IMR-90 (cell line): ENCODE results near the gene DTNA. TPM values are rescaled to one million over a fixed set of nuclear protein-coding genes. Genes with fewer than 3 reads are reported as not detected.

ENCODE experiments used
- ATAC-seq: fragments of 200-7000 bp; cut with Tn5 transposase; 2 replicates; pipeline ENCODE4 v1.9.1; 2020; ENCODE audit warnings: low read depth, mild to moderate bottlenecking, moderate library complexity
- BruUV-seq: library from RNA; stranded (reverse); fragments of 400-500 nt; replicated peaks from 2 replicates; lab custom pipeline; 2021; lab: Mats Ljungman, UMichigan
- CTCF ChIA-PET: fragments of 300-600 bp; formaldehyde crosslinking; extraction: SDS; loops from one replicate; lab custom pipeline; 2021; ENCODE audit warnings: antibody characterized with exemption; lab: Yijun Ruan, JAX
- POLR2A ChIA-PET: fragments of 300-600 bp; sonication (Branson Sonifier 250); formaldehyde crosslinking; loops from one replicate; lab custom pipeline; 2022; ENCODE audit warnings: antibody characterized with exemption; ENCODE audit not compliant: unreplicated experiment; lab: Charles Lee
- DNase-seq: peaks from one replicate; pipeline ENCODE4 v3.0.0; 2013
- H2AFZ ChIP-seq: replicated peaks from 2 replicates; pipeline ENCODE3; 2013; ENCODE audit warnings: low read length, mild to moderate bottlenecking; ENCODE audit not compliant: poor library complexity
- H2AK5ac ChIP-seq: 2 replicates; pipeline ENCODE4 v1.6.1; 2013; ENCODE audit warnings: low read depth, low read length, inconsistent platforms
- H2AK9ac ChIP-seq: replicated peaks from 2 replicates; pipeline ENCODE3; 2013; ENCODE audit warnings: mild to moderate bottlenecking, low read depth, low read length, moderate library complexity; ENCODE audit not compliant: poor library complexity
- H2BK120ac ChIP-seq: 2 replicates; pipeline ENCODE4 v1.6.1; 2013; ENCODE audit warnings: low read depth, low read length, inconsistent platforms
- H2BK15ac ChIP-seq: 3 replicates; pipeline ENCODE4 v1.6.1; 2013; ENCODE audit warnings: low read depth, low read length, inconsistent platforms
- H2BK20ac ChIP-seq: 2 replicates; pipeline ENCODE4 v1.6.1; 2013; ENCODE audit warnings: low read depth, mild to moderate bottlenecking, inconsistent platforms, low read length, moderate library complexity
- H2BK5ac ChIP-seq: 2 replicates; pipeline ENCODE4 v1.6.1; 2013; ENCODE audit warnings: mild to moderate bottlenecking, low read depth, low read length, inconsistent platforms; ENCODE audit not compliant: poor library complexity, severe bottlenecking
- H3K14ac ChIP-seq: replicated peaks from 2 replicates; pipeline ENCODE4 v1.6.1; 2013; ENCODE audit warnings: low read depth, low read length, inconsistent platforms
- H3K18ac ChIP-seq: 2 replicates; pipeline ENCODE4 v1.6.1; 2013; ENCODE audit warnings: low read depth, low read length, control low read depth
- H3K23ac ChIP-seq: 2 replicates; pipeline ENCODE4 v1.6.1; 2013; ENCODE audit warnings: low read depth, low read length, inconsistent platforms
- H3K27ac ChIP-seq: 2 replicates; pipeline ENCODE4 v1.5.1; 2013; ENCODE audit warnings: mild to moderate bottlenecking, control low read depth, low read length; ENCODE audit not compliant: insufficient read depth
- H3K27me3 ChIP-seq: 2 replicates; pipeline ENCODE4 v1.6.1; 2013; ENCODE audit warnings: low read length; ENCODE audit not compliant: control insufficient read depth, insufficient read depth
- H3K36me3 ChIP-seq: 2 replicates; pipeline ENCODE4 v1.6.1; 2013; ENCODE audit warnings: low read length, mixed read lengths; ENCODE audit not compliant: control insufficient read depth, insufficient read depth
- H3K4ac ChIP-seq: 2 replicates; pipeline ENCODE4 v1.6.1; 2013; ENCODE audit warnings: low read depth, low read length, inconsistent platforms
- H3K4me1 ChIP-seq: 2 replicates; pipeline ENCODE4 v1.6.1; 2013; ENCODE audit warnings: low read length, mixed read lengths; ENCODE audit not compliant: control insufficient read depth, insufficient read depth
- H3K4me2 ChIP-seq: 2 replicates; pipeline ENCODE4 v1.6.1; 2013; ENCODE audit warnings: low read depth, mild to moderate bottlenecking, control low read depth, low read length, moderate library complexity
- H3K4me3 ChIP-seq: 2 replicates; pipeline ENCODE4 v1.5.1; 2013; ENCODE audit warnings: low read depth, mild to moderate bottlenecking, control low read depth, low read length, moderate library complexity; ENCODE audit not compliant: insufficient read depth
- H3K56ac ChIP-seq: 2 replicates; pipeline ENCODE4 v1.6.1; 2013; ENCODE audit warnings: low read length, inconsistent platforms; ENCODE audit not compliant: insufficient read depth; ENCODE audit errors: extremely low read depth
- H3K79me1 ChIP-seq, 2 experiments: 2 replicates each; pipeline ENCODE4 v1.6.1; 2013; ENCODE audit warnings: low read length in 2 of 2, inconsistent platforms in 1 of 2, low read depth in 1 of 2
- H3K9ac ChIP-seq: 2 replicates; pipeline ENCODE4 v1.6.1; 2013; ENCODE audit warnings: low read depth, low read length, control low read depth
- H3K9me1 ChIP-seq: 2 replicates; pipeline ENCODE4 v1.6.1; 2013; ENCODE audit warnings: low read length, inconsistent platforms; ENCODE audit not compliant: insufficient read depth
- H3K9me3 ChIP-seq: 2 replicates; pipeline ENCODE4 v1.6.1; 2013; ENCODE audit warnings: low read length; ENCODE audit not compliant: control insufficient read depth, insufficient read depth
- H4K20me1 ChIP-seq: 2 replicates; pipeline ENCODE4 v1.6.1; 2013; ENCODE audit warnings: low read length, inconsistent platforms; ENCODE audit not compliant: insufficient read depth
- H4K5ac ChIP-seq: 2 replicates; pipeline ENCODE4 v1.6.1; 2013; ENCODE audit warnings: mild to moderate bottlenecking, low read depth, low read length, control low read depth
- H4K8ac ChIP-seq, 2 experiments: 2 replicates each; pipeline ENCODE4 v1.6.1; 2013; ENCODE audit warnings: low read depth in 2 of 2, low read length in 2 of 2, control low read depth in 1 of 2, inconsistent platforms in 1 of 2
- H4K91ac ChIP-seq: 2 replicates; pipeline ENCODE4 v1.6.1; 2013; ENCODE audit warnings: low read depth, low read length, inconsistent platforms; ENCODE audit not compliant: insufficient read depth
- CHD1 ChIP-seq: IDR thresholded peaks from 2 replicates; pipeline ENCODE4 v1.6.1; 2012; ENCODE audit warnings: low read depth, low read length, improper control_type of control experiment
- MAFK ChIP-seq: IDR thresholded peaks from 2 replicates; pipeline ENCODE4 v1.6.1; 2012; ENCODE audit warnings: low read depth, low read length, improper control_type of control experiment
- WGBS, 2 experiments: methylation state at CpG; one replicate each; pipeline versions ENCODE4 v1.1.5 to v1.1.7; 2013; ENCODE audit warnings: missing lambda C conversion rate in 2 of 2; ENCODE audit not compliant: insufficient read length in 1 of 2; ENCODE audit errors: extremely low coverage in 2 of 2; 5-methylcytosine and 5-hydroxymethylcytosine counted together
- dilution Hi-C: fragments of 300-500 bp; cut with HindIII; formaldehyde crosslinking; loops from one replicate; pipeline ENCODE4 v1.14.3; 2018; ENCODE audit warnings: low sequenced_read_pairs; ENCODE audit not compliant: unreplicated experiment
- in situ Hi-C: fragments of 300-500 bp; cut with MboI; formaldehyde crosslinking; loops from 3 replicates; pipeline ENCODE4 v1.14.3; 2019; ENCODE audit warnings: low sequenced_read_pairs, inconsistent platforms, mixed read lengths
- intact Hi-C: fragments of 100-400 bp; cut with micrococcal nuclease; formaldehyde crosslinking; loops from 2 replicates; pipeline ENCODE4 v1.10.0; 2022
- polyA plus RNA-seq, 3 experiments: library from polyadenylated mRNA; depleted of rRNA; stranded (reverse); fragments of >200 nt; gene quantifications; 2 replicates each; pipeline ENCODE4 v1.2.3, GENCODE V29; 2012; ENCODE audit warnings: low replicate concordance in 1 of 3
- total RNA-seq: library from RNA; depleted of rRNA; stranded (reverse); fragments of >200 nt; gene quantifications from 2 replicates; pipeline ENCODE4 v1.2.3, GENCODE V29; 2012

Gene DTNA
- total and polyA plus RNA-seq, 2 of the 4 experiments (the other 2 are of a cell fraction): 9.5 to 10.8 TPM

GRCh38 chr18:34816183-34816582 lies 106.1 kb downstream of the DTNA start:
- intact Hi-C loops: no loop called here
- no peak overlapping the region for H2BK15ac ChIP-seq
- no peak overlapping the region for H3K56ac ChIP-seq
- H3K27ac ChIP-seq: no peak overlapping the region
- no peak overlapping the region for H4K8ac ChIP-seq
- in situ Hi-C loops: no loop called here
- H3K4ac ChIP-seq: no peak overlapping the region
- no peaks in the 10 kb centered on the region for H3K79me1 ChIP-seq
- H4K20me1 ChIP-seq: no peaks in the 10 kb centered on the region
- no peak overlapping the region for H4K5ac ChIP-seq
- H3K4me1 ChIP-seq: peaks cover 2% of the 10 kb centered on the region; the same call in 1 of the 2 replicates
- H3K4me3 ChIP-seq: no peak overlapping the region
- no peak overlapping the region for H3K14ac ChIP-seq
- WGBS, 2 experiments: no CpG with 5 or more reads among the region's 6 CpGs
- no TSS peak for BruUV-seq
- TF ChIP-seq CHD1 (no peak), MAFK (no peak)
- H3K9me1 ChIP-seq: no peaks in the 10 kb centered on the region
- H3K36me3 ChIP-seq: no peaks in the 10 kb centered on the region; the same call in 1 of the 2 replicates
- H3K4me2 ChIP-seq: no peak overlapping the region
- no peak overlapping the region for H3K23ac ChIP-seq
- H3K9ac ChIP-seq: no peak overlapping the region
- DNase-seq (no peak), ATAC-seq (no peak)
- no peaks in the 10 kb centered on the region for H3K27me3 ChIP-seq
- dilution Hi-C loops: no loop called here
- no peak overlapping the region for H2AK9ac ChIP-seq
- H2BK5ac ChIP-seq: no peak overlapping the region
- H2BK20ac ChIP-seq: no peak overlapping the region
- H3K9me3 ChIP-seq: no peaks in the 10 kb centered on the region
- no peak overlapping the region for H2BK120ac ChIP-seq
- H2AFZ ChIP-seq: no peak overlapping the region
- H2AK5ac ChIP-seq: no peak overlapping the region
- no peak overlapping the region for H4K91ac ChIP-seq
- no peak overlapping the region for H3K18ac ChIP-seq
- ChIA-PET CTCF (interaction anchor here (0.7 kb wide), 1 partner anchor 155 kb away, joined by 3 read pairs; no protein-coding TSS in a partner anchor), POLR2A (no interaction called here)
